ENCODE measurements around the gene TIPIN.

The TIPIN gene, protein sequence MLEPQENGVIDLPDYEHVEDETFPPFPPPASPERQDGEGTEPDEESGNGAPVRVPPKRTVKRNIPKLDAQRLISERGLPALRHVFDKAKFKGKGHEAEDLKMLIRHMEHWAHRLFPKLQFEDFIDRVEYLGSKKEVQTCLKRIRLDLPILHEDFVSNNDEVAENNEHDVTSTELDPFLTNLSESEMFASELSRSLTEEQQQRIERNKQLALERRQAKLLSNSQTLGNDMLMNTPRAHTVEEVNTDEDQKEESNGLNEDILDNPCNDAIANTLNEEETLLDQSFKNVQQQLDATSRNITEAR

GRCh38 chr15:66356359-66357236 is at the start of gene TIPIN:
TSS of gene TIPIN (minus strand) at chr15:66356685. CDS start at chr15:66352947, 3,738 bp downstream.
- in situ Hi-C loops (cut with MboI; ENCODE audit: low sequenced_read_pairs), result no loop called here

DNA sequence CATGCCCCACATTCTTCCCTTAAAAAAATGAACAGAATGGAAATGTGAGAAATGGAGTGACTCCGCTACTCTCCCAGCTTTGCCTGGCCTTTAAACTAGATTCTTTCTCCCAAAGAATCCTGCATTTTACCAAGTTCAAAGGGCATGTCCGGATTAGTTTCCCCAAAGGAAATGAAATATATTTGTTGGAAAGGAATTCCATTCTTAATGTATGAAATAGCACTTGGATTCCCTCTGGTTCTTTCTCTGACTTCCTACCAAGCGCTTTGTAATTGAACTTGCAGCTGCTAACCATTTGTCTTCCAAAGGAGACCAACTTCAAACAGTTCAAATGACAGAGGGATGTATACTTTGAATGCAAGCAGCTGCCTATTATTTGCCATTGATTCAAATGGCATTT is 49.1 kb upstream of the TIPIN start:
- in situ Hi-C loops (cut with MboI; ENCODE audit: low sequenced_read_pairs), result no loop called here

- in situ Hi-C loops (cut with MboI; ENCODE audit: low sequenced_read_pairs), result no loop called here
These were observed 48.5 kb upstream of the TIPIN start for GRCh38 chr15:66405007-66405406.

GRCh38 chr15:66404532-66404931 is 48.0 kb upstream of the TIPIN start:
- in situ Hi-C loops (cut with MboI; ENCODE audit: low sequenced_read_pairs), result no loop called here

DNA sequence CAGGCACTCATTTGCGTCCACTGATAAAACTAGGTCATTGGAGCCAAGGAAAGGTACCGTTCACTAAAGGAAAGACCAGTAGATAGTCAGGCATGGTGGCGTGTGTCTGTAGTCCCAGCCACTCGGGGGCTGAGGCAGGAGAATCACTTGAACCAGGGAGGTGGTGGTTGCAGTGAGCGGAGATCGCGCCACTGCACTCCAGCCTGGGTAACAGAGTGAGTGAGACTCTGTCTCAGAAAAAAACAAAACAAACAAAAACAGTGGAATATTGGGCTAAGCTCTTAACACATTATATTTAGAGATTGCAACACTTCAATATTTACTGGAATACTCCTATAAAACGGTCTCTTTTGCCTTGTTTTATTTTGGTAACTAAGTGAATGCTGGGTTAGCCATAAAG is 47.6 kb upstream of the TIPIN start:
- in situ Hi-C loops (cut with MboI; ENCODE audit: low sequenced_read_pairs), result no loop called here

- in situ Hi-C loops (cut with MboI; ENCODE audit: low sequenced_read_pairs), result no loop called here
These were observed 46.8 kb upstream of the TIPIN start for GRCh38 chr15:66403323-66403722.

GRCh38 chr15:66402761-66403284 is 46.3 kb upstream of the TIPIN start:
- in situ Hi-C loops (cut with MboI; ENCODE audit: low sequenced_read_pairs), result no loop called here

- in situ Hi-C loops (cut with MboI; ENCODE audit: low sequenced_read_pairs), result no loop called here
These were observed 44.9 kb upstream of the TIPIN start for GRCh38 chr15:66401130-66402021.

DNA sequence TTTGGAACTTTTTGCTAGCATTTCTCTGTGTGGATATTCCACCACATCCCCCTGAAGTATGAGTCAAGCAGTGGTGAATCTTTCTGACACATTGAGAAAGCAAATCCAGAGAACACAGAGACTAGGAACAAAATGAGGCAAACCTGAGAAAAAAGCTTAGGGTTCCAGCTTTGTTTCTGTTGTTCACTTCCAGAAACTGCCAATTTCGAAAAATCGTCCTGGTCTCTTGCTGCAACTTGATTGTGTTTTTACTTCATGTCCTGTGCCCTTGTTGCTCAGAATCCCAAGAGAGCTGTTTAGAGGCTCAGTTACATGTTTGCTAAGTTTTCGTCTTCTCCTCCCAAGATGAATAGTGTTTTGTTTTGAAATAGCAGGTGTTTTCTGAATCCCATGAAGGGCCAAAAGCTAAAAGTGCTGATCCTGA is 43.9 kb upstream of the TIPIN start:
- in situ Hi-C loops (cut with MboI; ENCODE audit: low sequenced_read_pairs), result no loop called here

DNA sequence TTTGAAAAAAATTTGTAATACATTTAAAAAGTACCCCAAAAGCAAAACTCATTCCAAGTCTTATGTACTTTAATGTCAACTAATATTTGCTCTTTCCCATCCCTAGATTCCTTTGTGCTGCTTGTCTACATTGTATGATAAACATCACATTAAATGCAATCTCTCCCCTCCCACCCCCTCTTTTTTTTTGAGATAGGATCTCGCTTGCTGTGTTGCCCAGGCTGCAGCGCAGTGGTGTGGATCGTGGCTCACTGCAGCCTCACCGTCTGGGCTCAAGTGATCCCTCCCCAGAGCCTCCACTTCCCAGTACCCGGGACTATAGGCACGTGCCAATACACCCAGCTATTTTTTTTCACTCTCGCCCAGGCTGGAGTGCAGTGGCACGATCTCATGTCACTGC is 42.8 kb upstream of the TIPIN start:
- in situ Hi-C loops (cut with MboI; ENCODE audit: low sequenced_read_pairs), result loop anchor here (25.0 kb wide), 1 partner anchor 88 kb away; the partner anchor contains the start of gene SNAPC5

- in situ Hi-C loops (cut with MboI; ENCODE audit: low sequenced_read_pairs), result loop anchor here (25.0 kb wide), 1 partner anchor 92 kb away; the partner anchor contains the start of gene SNAPC5
These were observed 38.4 kb upstream of the TIPIN start for GRCh38 chr15:66394915-66395314.

GRCh38 chr15:66394472-66394871 is 38.0 kb upstream of the TIPIN start:
- in situ Hi-C loops (cut with MboI; ENCODE audit: low sequenced_read_pairs), result loop anchor here (25.0 kb wide), 1 partner anchor 93 kb away; the partner anchor contains the start of gene SNAPC5

GRCh38 chr15:66393037-66393436 is 36.6 kb upstream of the TIPIN start:
- in situ Hi-C loops (cut with MboI; ENCODE audit: low sequenced_read_pairs), result loop anchor here (25.0 kb wide), 1 partner anchor 94 kb away; the partner anchor contains the start of gene SNAPC5

DNA sequence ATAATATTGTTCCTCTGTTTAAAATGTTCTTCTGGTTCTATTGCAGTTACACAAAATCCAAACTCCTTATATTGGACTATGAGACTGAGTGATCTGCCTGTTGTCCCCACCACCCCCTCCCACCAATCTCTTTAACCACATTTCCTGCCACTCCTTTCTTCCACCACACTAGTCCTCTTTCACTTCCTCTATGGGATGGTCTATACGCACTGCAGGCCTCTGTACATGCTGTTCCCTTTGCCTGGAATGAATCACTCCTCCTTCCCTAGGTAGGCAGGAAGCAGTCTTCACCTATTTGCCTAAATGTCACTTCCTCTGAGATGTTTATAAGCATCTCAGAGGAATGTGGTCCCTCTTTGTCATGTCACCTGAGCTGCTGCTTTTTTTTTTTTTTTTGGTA is 34.2 kb upstream of the TIPIN start:
- in situ Hi-C loops (cut with MboI; ENCODE audit: low sequenced_read_pairs), result loop anchor here (25.0 kb wide), 1 partner anchor 97 kb away; the partner anchor contains the start of gene SNAPC5

- in situ Hi-C loops (cut with MboI; ENCODE audit: low sequenced_read_pairs), result loop anchor here (25.0 kb wide), 1 partner anchor 97 kb away; the partner anchor contains the start of gene SNAPC5
These were observed 33.4 kb upstream of the TIPIN start for GRCh38 chr15:66389859-66390381.

GRCh38 chr15:66389098-66389858 is 32.8 kb upstream of the TIPIN start:
- in situ Hi-C loops (cut with MboI; ENCODE audit: low sequenced_read_pairs), result loop anchor here (25.0 kb wide), 1 partner anchor 98 kb away; the partner anchor contains the start of gene SNAPC5

- in situ Hi-C loops (cut with MboI; ENCODE audit: low sequenced_read_pairs), result loop anchor here (25.0 kb wide), 1 partner anchor 99 kb away; the partner anchor contains the start of gene SNAPC5
These were observed 32.1 kb upstream of the TIPIN start for GRCh38 chr15:66388576-66388975.

- in situ Hi-C loops (cut with MboI; ENCODE audit: low sequenced_read_pairs), result loop anchor here (25.0 kb wide), 1 partner anchor 99 kb away; the partner anchor contains the start of gene SNAPC5
These were observed 31.5 kb upstream of the TIPIN start for GRCh38 chr15:66388043-66388363.

Data from HL-60/S4 treated with phorbol 12-myristate 13-acetate at 8.2 ng/mL for 4 days and 3 days (cell line).